Measurements from ENCODE around the gene EMC8. TPM values are rescaled to one million over a fixed set of nuclear protein-coding genes. Genes with fewer than 3 reads are reported as not detected.

Gene EMC8
- total RNA-seq, 1 donor from 2014 or later: 35.5 TPM

- Mint-ChIP-seq H3K27ac (ENCODE audit: unreplicated experiment) (no peak overlapping the region), H3K27me3 (ENCODE audit: unreplicated experiment) (peaks cover 15% of the 10 kb centered on the region)
- DNase-seq (ENCODE audit: extremely low spot score, unreplicated experiment): no peak
These were observed 35.9 kb upstream of the EMC8 start for GRCh38 chr16:85835227-85835751.

GRCh38 chr16:85834741-85835140 lies 35.4 kb upstream of the EMC8 start:
- Mint-ChIP-seq H3K27ac (ENCODE audit: unreplicated experiment) (no peak overlapping the region), H3K27me3 (ENCODE audit: unreplicated experiment) (peaks cover 15% of the 10 kb centered on the region), H3K4me1 (ENCODE audit: unreplicated experiment) (no peaks in the 10 kb centered on the region), H3K4me3 (ENCODE audit: unreplicated experiment) (no peak overlapping the region), H3K9me3 (ENCODE audit: unreplicated experiment) (no peaks in the 10 kb centered on the region), H3K36me3 (ENCODE audit: unreplicated experiment) (no peaks in the 10 kb centered on the region)
- TF ChIP-seq CTCF (IDR thresholded peaks at IDR 0.05): no peak
- no peak for DNase-seq (ENCODE audit: extremely low spot score, unreplicated experiment)

More at GRCh38 chr16:85835227-85835751, 35.9 kb upstream of the EMC8 start:
- H3K9me3 Mint-ChIP-seq (ENCODE audit: unreplicated experiment): no peaks in the 10 kb centered on the region
- no peak overlapping the region for H3K4me3 Mint-ChIP-seq (ENCODE audit: unreplicated experiment)
- no peaks in the 10 kb centered on the region for H3K36me3 Mint-ChIP-seq (ENCODE audit: unreplicated experiment)
- no peak for TF ChIP-seq CTCF (IDR thresholded peaks at IDR 0.05)
- H3K4me1 Mint-ChIP-seq (ENCODE audit: unreplicated experiment): no peaks in the 10 kb centered on the region

- Mint-ChIP-seq H3K9me3 (ENCODE audit: unreplicated experiment) (no peaks in the 10 kb centered on the region), H3K4me3 (ENCODE audit: unreplicated experiment) (no peak overlapping the region), H3K36me3 (ENCODE audit: unreplicated experiment) (no peaks in the 10 kb centered on the region), H3K27ac (ENCODE audit: unreplicated experiment) (no peak overlapping the region), H3K4me1 (ENCODE audit: unreplicated experiment) (no peaks in the 10 kb centered on the region), H3K27me3 (ENCODE audit: unreplicated experiment) (peaks cover 15% of the 10 kb centered on the region)
- TF ChIP-seq CTCF (IDR thresholded peaks at IDR 0.05): no peak
- DNase-seq (ENCODE audit: extremely low spot score, unreplicated experiment): no peak
These were observed 34.0 kb upstream of the EMC8 start for GRCh38 chr16:85833219-85833920.

- no peak for TF ChIP-seq CTCF (IDR thresholded peaks at IDR 0.05)
- no peak for DNase-seq (ENCODE audit: extremely low spot score, unreplicated experiment)
- Mint-ChIP-seq H3K4me3 (ENCODE audit: unreplicated experiment) (no peak overlapping the region), H3K9me3 (ENCODE audit: unreplicated experiment) (no peaks in the 10 kb centered on the region), H3K27ac (ENCODE audit: unreplicated experiment) (no peak overlapping the region), H3K36me3 (ENCODE audit: unreplicated experiment) (no peaks in the 10 kb centered on the region), H3K27me3 (ENCODE audit: unreplicated experiment) (peaks cover 15% of the 10 kb centered on the region), H3K4me1 (ENCODE audit: unreplicated experiment) (no peaks in the 10 kb centered on the region)
These were observed 33.4 kb upstream of the EMC8 start for GRCh38 chr16:85832570-85833218.

GRCh38 chr16:85830821-85831220 lies 31.5 kb upstream of the EMC8 start:
- DNase-seq (ENCODE audit: extremely low spot score, unreplicated experiment): no peak
- no peaks in the 10 kb centered on the region for H3K36me3 Mint-ChIP-seq (ENCODE audit: unreplicated experiment)
- no peak overlapping the region for H3K27ac Mint-ChIP-seq (ENCODE audit: unreplicated experiment)
- no peak for TF ChIP-seq CTCF (IDR thresholded peaks at IDR 0.05)
- H3K4me3 Mint-ChIP-seq (ENCODE audit: unreplicated experiment): no peak overlapping the region
- H3K9me3 Mint-ChIP-seq (ENCODE audit: unreplicated experiment): no peaks in the 10 kb centered on the region
- no peaks in the 10 kb centered on the region for H3K4me1 Mint-ChIP-seq (ENCODE audit: unreplicated experiment)
- H3K27me3 Mint-ChIP-seq (ENCODE audit: unreplicated experiment): peaks cover 15% of the 10 kb centered on the region

Measured in osteocyte (in vitro differentiated cells).